GM12878 (cell line): Measurements from ENCODE around the gene MXI1. TPM values are rescaled to one million over a fixed set of nuclear protein-coding genes. Genes with fewer than 3 reads are reported as not detected.

ENCODE experiments used
- ATAC-seq: fragments of 200-7000 bp; cut with Tn5 transposase; 3 replicates; pipeline ENCODE4 v1.9.1; 2020; ENCODE audit warnings: mild to moderate bottlenecking, moderate library complexity
- BruUV-seq: library from RNA; stranded (reverse); fragments of 400-500 nt; replicated peaks from 2 replicates; lab custom pipeline; 2021; lab: Mats Ljungman, UMichigan
- CTCF ChIA-PET: fragments of 300-600 bp; sonication (Branson Sonifier 250); formaldehyde crosslinking; extraction: SDS; loops from one replicate; lab custom pipeline; 2021; ENCODE audit warnings: inconsistent platforms; lab: Yijun Ruan, JAX
- POLR2A ChIA-PET: fragments of 350-600 bp; formaldehyde crosslinking; extraction: SDS; loops from one replicate; lab custom pipeline; 2021; ENCODE audit warnings: inconsistent platforms; lab: Charles Lee
- RAD21 ChIA-PET: fragments of 300-600 bp; sonication (Branson Sonifier 250); formaldehyde crosslinking; loops from one replicate; lab custom pipeline; 2023; ENCODE audit warnings: antibody characterized with exemption; ENCODE audit not compliant: unreplicated experiment; lab: Charles Lee
- SMC1A ChIA-PET: fragments of 300-600 bp; sonication (Branson Sonifier 250); formaldehyde crosslinking; loops from one replicate; lab custom pipeline; 2023; ENCODE audit not compliant: unreplicated experiment, uncharacterized antibody; lab: Charles Lee
- DNase-seq: peaks from one replicate; pipeline ENCODE4 v3.0.0-alpha.2; 2011; ENCODE audit warnings: low read depth, low spot score
- FAIRE-seq: peaks from 3 replicates; lab custom pipeline; 2011; peaks lifted over from hg19 to GRCh38; lab: Jason Lieb, UNC
- H2AFZ ChIP-seq: 2 replicates; pipeline ENCODE4 v1.6.0; 2011; ENCODE audit warnings: low read depth, low read length, control low read depth; ENCODE audit not compliant: control insufficient read depth
- H3K27ac ChIP-seq: 2 replicates; pipeline ENCODE4 v1.5.1; 2011; ENCODE audit warnings: control low read depth; ENCODE audit not compliant: control insufficient read depth, insufficient read depth
- H3K27me3 ChIP-seq, 2 experiments: replicated peaks in 1 of 2; 2 replicates each; pipeline versions ENCODE4 v1.6.0 to v1.6.1; 2011; ENCODE audit warnings: low read length in 1 of 2; ENCODE audit not compliant: control insufficient read depth in 2 of 2, insufficient read depth in 2 of 2
- H3K36me3 ChIP-seq, 2 experiments: 2 replicates each; pipeline ENCODE4 v1.5.1; 2011; ENCODE audit warnings: low read length in 1 of 2; ENCODE audit not compliant: control insufficient read depth in 2 of 2, insufficient read depth in 2 of 2
- H3K4me1 ChIP-seq: 2 replicates; pipeline ENCODE4 v1.6.1; 2011; ENCODE audit warnings: mild to moderate bottlenecking, low read length, moderate library complexity, mixed read lengths; ENCODE audit not compliant: control insufficient read depth, insufficient read depth
- H3K4me2 ChIP-seq: 2 replicates; pipeline ENCODE4 v1.6.0; 2011; ENCODE audit warnings: control low read depth; ENCODE audit not compliant: control insufficient read depth, insufficient read depth
- H3K4me3 ChIP-seq: fragments of 200-600 bp; sonication (generic); 2 replicates; pipeline ENCODE4 v1.5.1; 2016
- H3K79me2 ChIP-seq: 2 replicates; pipeline ENCODE4 v1.6.0; 2011; ENCODE audit warnings: low read length; ENCODE audit not compliant: control insufficient read depth, insufficient read depth
- H3K9ac ChIP-seq: 2 replicates; pipeline ENCODE4 v1.8.0; 2011; ENCODE audit warnings: low read length, control low read depth, mixed read lengths; ENCODE audit not compliant: control insufficient read depth, insufficient read depth
- H3K9me3 ChIP-seq: replicated peaks from 3 replicates; pipeline ENCODE4 v1.5.1; 2011; ENCODE audit warnings: mild to moderate bottlenecking, low read length; ENCODE audit not compliant: control insufficient read depth, insufficient read depth
- H4K20me1 ChIP-seq: 2 replicates; pipeline ENCODE4 v1.6.0; 2011; ENCODE audit not compliant: control insufficient read depth, insufficient read depth
- CHD4 ChIP-seq: fragments of 200-600 bp; sonication (generic); IDR thresholded peaks from 2 replicates; pipeline ENCODE4 v1.6.1; 2016; ENCODE audit warnings: mild to moderate bottlenecking
- GATAD2B ChIP-seq: fragments of 450-650 bp; conservative IDR thresholded peaks from 2 replicates; pipeline ENCODE4 v1.6.1; 2017; ENCODE audit warnings: low read depth, mild to moderate bottlenecking, moderate library complexity
- IKZF1 ChIP-seq: fragments of 450-650 bp; conservative IDR thresholded peaks from 2 replicates; pipeline ENCODE4 v1.6.1; 2017; ENCODE audit warnings: antibody characterized with exemption, mild to moderate bottlenecking
- NFYA ChIP-seq: IDR thresholded peaks from 2 replicates; pipeline ENCODE4 v1.6.1; 2011; ENCODE audit warnings: low read depth, mild to moderate bottlenecking, low read length, improper control_type of control experiment, borderline replicate concordance
- NFYB ChIP-seq: IDR thresholded peaks from 2 replicates; pipeline ENCODE4 v1.6.1; 2011; ENCODE audit warnings: low read depth, mild to moderate bottlenecking, low read length, improper control_type of control experiment, moderate library complexity; ENCODE audit not compliant: insufficient read depth
- ZNF24 ChIP-seq: fragments of 450-650 bp; IDR thresholded peaks from 2 replicates; pipeline ENCODE4 v1.6.1; 2017; ENCODE audit warnings: antibody characterized with exemption, mild to moderate bottlenecking
- WGBS: methylation state at CpG from one replicate; pipeline ENCODE4 v1.1.6; 2016; ENCODE audit warnings: low lambda C conversion rate; ENCODE audit not compliant: insufficient replicate concordance, insufficient coverage; ENCODE audit errors: missing lambda C conversion rate; 5-methylcytosine and 5-hydroxymethylcytosine counted together
- in situ Hi-C: fragments of 300-500 bp; cut with MboI; formaldehyde crosslinking; loops from 9 replicates; pipeline ENCODE4 v1.14.3; 2018; ENCODE audit warnings: mixed read lengths
- intact Hi-C: fragments of 100-400 bp; cut with micrococcal nuclease; formaldehyde crosslinking; loops from one replicate; pipeline ENCODE4 v1.14.2; 2022; ENCODE audit not compliant: unreplicated experiment
- polyA plus RNA-seq, 11 experiments: library from polyadenylated mRNA; depleted of rRNA in 4 of 11; unstranded in 6 of 11; stranded (reverse) in 5 of 11; fragments of >200 nt; fragmentation: Nextera tagmentation in 4 of 11; fragmentation: Illumina TruSeq in 1 of 11; extraction: Ambion mirVana in 4 of 11; extraction: Trizol in 1 of 11; gene quantifications; 1 replicate in 1 of 11; 2 replicates in 10 of 11; pipeline versions ENCODE4 v1.2.1 to v1.2.3, GENCODE V29; 2011 to 2016; ENCODE audit warnings: inconsistent platforms in 2 of 11, missing spikeins in 2 of 11, low read depth in 1 of 11
- total RNA-seq, 4 experiments: library from RNA; depleted of rRNA in 3 of 4; stranded (reverse); fragments of >200 nt in 3 of 4; fragmentation: Illumina TruSeq in 1 of 4; extraction: Trizol in 1 of 4; gene quantifications; 2 replicates each; pipeline versions ENCODE4 v1.2.1 to v1.2.3, GENCODE V29; 2013 to 2021
- TF ChIP-seq, protein P1 (sequence below): fragments of 450-650 bp; formaldehyde crosslinking; IDR thresholded peaks from 2 replicates; pipeline ENCODE4 v1.5.0; 2022; ENCODE audit warnings: mild to moderate bottlenecking, missing genetic modification characterization
- TF ChIP-seq, protein P2 (sequence below): IDR thresholded peaks from 2 replicates; pipeline ENCODE4 v1.6.1; 2011; ENCODE audit warnings: borderline replicate concordance, low read depth, mild to moderate bottlenecking, moderate library complexity, low read length; ENCODE audit not compliant: insufficient read depth, poor library complexity, severe bottlenecking
- TF ChIP-seq, protein P3 (sequence below): IDR thresholded peaks from 2 replicates; pipeline ENCODE4 v1.6.1; 2011; ENCODE audit warnings: borderline replicate concordance, low read depth, mild to moderate bottlenecking, moderate library complexity, mixed read lengths, low read length; ENCODE audit not compliant: insufficient read depth; ENCODE audit errors: extremely low read length

Gene MXI1
- total and polyA plus RNA-seq, 10 of the 15 experiments (the other 5 are each of a cell fraction or from before 2014, with no cell fraction given): 0.23 to 8.0 (median 0.41) TPM

DNA sequence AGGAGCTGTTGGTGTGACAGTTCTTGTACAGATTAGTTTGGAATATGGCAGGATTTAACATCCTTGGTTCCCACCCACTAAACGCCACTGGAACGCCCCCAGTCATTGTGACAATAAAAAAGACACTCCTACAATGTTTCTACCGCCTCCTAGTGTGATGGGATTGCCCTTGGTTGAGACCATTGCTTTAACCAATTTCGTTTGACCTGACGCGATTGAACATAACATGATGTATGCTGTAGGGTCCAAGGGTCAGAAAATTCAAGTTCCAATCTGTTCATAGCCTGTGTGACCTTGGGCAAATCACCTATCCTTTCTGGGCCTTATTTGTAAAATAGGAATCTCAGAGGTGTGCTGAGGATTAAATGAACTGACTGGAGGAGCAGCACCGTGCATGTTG is 12.5 kb downstream of the MXI1 start:
- no peak overlapping the region for H2AFZ ChIP-seq
- peaks cover 6% of the 10 kb centered on the region; the same call in 1 of the 2 replicates for H3K4me1 ChIP-seq
- in situ Hi-C loops: loop anchor here (5.0 kb wide), 1 partner anchor 83 kb away; no protein-coding TSS in a partner anchor
- TF ChIP-seq GATAD2B (no peak), CHD4 (no peak), NFYB (no peak)
- peaks cover 3% of the 10 kb centered on the region in 2 experiments; a peak in 2 of 4 replicates for H3K27me3 ChIP-seq
- 87% methylated on average over 7 of the region's 7 CpGs for WGBS
- H3K27ac ChIP-seq: no peak overlapping the region
- no peaks in the 10 kb centered on the region for H3K36me3 ChIP-seq
- no peak for ATAC-seq
- POLR2A ChIA-PET: interaction anchor here (1.6 kb wide), 1 partner anchor 9 kb away, joined by 6 read pairs; no protein-coding TSS in a partner anchor
- no TSS peak for BruUV-seq
- H3K4me2 ChIP-seq: no peak overlapping the region
- no peaks in the 10 kb centered on the region for H3K79me2 ChIP-seq
- CTCF ChIA-PET: interaction anchor here (1.5 to 6.1 kb wide), 3 partner anchors 10 to 82 kb away, joined by 6 to 62 read pairs (median 32); partner anchors contain the start of gene MXI1
- no peaks in the 10 kb centered on the region for H4K20me1 ChIP-seq
- RAD21 ChIA-PET: no interaction called here
- DNase-seq: no peak
- intact Hi-C loops: loop anchor here (2.0 to 10.0 kb wide), 2 partner anchors 81 to 335 kb away; no protein-coding TSS in a partner anchor
- H3K9ac ChIP-seq: no peak overlapping the region
- no peak overlapping the region for H3K4me3 ChIP-seq
- FAIRE-seq: no peak
- no peaks in the 10 kb centered on the region; the same call in 2 of the 3 replicates for H3K9me3 ChIP-seq
- SMC1A ChIA-PET: interaction anchor here (1.1 to 7.5 kb wide), 4 partner anchors 11 to 76 kb away, joined by 3 to 67 read pairs (median 4); partner anchors contain the start of gene MXI1

DNA sequence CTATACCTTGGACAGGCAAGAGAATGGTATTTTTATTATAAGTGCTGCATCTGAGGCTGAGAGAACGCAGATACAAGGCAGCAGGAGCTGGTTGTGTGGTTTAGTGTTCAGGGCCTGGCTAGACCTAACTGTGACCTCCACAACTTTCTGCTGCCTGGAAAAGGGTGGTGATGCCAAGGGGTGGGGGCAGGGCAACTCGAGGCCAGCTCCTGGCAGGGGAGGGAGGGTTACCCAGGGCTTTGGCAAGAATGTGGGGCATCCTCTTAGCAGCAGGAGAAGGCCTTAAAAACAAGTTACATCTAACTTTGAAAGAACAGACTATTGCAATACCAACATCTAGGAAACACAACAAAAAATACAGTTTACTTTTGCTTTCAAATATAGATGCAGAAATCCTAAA is 13.0 kb downstream of the MXI1 start:
- RAD21 ChIA-PET: no interaction called here
- FAIRE-seq (no peak), DNase-seq (no peak), ATAC-seq (no peak)
- no peak overlapping the region for H2AFZ ChIP-seq
- no peak overlapping the region for H3K4me3 ChIP-seq
- POLR2A ChIA-PET: interaction anchor here (1.6 kb wide), 1 partner anchor 10 kb away, joined by 6 read pairs; no protein-coding TSS in a partner anchor
- H3K9ac ChIP-seq: no peak overlapping the region
- H3K36me3 ChIP-seq: no peaks in the 10 kb centered on the region
- in situ Hi-C loops (loop anchor here (5.0 kb wide), 1 partner anchor 83 kb away; no protein-coding TSS in a partner anchor), intact Hi-C loops (loop anchor here (2.0 to 10.0 kb wide), 2 partner anchors 82 to 336 kb away; no protein-coding TSS in a partner anchor)
- no peak overlapping the region for H3K4me2 ChIP-seq
- CTCF ChIA-PET: interaction anchor here (5.2 to 6.1 kb wide), 2 partner anchors 11 to 82 kb away, joined by 32 to 62 read pairs; partner anchors contain the start of gene MXI1
- peaks cover 4% of the 10 kb centered on the region for H3K4me1 ChIP-seq
- H3K27me3 ChIP-seq: peaks cover 1 to 3% of the 10 kb centered on the region in 2 experiments; a peak in 1 of 4 replicates
- H4K20me1 ChIP-seq: no peaks in the 10 kb centered on the region
- H3K79me2 ChIP-seq: no peaks in the 10 kb centered on the region
- H3K27ac ChIP-seq: no peak overlapping the region
- SMC1A ChIA-PET: interaction anchor here (1.8 to 7.5 kb wide), 3 partner anchors 11 to 58 kb away, joined by 4 to 67 read pairs (median 7); partner anchors contain the start of gene MXI1
- BruUV-seq: no TSS peak
- WGBS: 26% methylated on average over 2 of the region's 2 CpGs
- no peaks in the 10 kb centered on the region; the same call in 2 of the 3 replicates for H3K9me3 ChIP-seq
- TF ChIP-seq ZNF24 (no peak), NFYA (no peak), GATAD2B (no peak), IKZF1 (no peak)
- TF ChIP-seq, protein P1, sequence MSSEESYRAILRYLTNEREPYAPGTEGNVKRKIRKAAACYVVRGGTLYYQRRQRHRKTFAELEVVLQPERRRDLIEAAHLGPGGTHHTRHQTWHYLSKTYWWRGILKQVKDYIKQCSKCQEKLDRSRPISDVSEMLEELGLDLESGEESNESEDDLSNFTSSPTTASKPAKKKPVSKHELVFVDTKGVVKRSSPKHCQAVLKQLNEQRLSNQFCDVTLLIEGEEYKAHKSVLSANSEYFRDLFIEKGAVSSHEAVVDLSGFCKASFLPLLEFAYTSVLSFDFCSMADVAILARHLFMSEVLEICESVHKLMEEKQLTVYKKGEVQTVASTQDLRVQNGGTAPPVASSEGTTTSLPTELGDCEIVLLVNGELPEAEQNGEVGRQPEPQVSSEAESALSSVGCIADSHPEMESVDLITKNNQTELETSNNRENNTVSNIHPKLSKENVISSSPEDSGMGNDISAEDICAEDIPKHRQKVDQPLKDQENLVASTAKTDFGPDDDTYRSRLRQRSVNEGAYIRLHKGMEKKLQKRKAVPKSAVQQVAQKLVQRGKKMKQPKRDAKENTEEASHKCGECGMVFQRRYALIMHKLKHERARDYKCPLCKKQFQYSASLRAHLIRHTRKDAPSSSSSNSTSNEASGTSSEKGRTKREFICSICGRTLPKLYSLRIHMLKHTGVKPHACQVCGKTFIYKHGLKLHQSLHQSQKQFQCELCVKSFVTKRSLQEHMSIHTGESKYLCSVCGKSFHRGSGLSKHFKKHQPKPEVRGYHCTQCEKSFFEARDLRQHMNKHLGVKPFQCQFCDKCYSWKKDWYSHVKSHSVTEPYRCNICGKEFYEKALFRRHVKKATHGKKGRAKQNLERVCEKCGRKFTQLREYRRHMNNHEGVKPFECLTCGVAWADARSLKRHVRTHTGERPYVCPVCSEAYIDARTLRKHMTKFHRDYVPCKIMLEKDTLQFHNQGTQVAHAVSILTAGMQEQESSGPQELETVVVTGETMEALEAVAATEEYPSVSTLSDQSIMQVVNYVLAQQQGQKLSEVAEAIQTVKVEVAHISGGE (CRISPR knock-in tag): no peak
- TF ChIP-seq, protein P2, sequence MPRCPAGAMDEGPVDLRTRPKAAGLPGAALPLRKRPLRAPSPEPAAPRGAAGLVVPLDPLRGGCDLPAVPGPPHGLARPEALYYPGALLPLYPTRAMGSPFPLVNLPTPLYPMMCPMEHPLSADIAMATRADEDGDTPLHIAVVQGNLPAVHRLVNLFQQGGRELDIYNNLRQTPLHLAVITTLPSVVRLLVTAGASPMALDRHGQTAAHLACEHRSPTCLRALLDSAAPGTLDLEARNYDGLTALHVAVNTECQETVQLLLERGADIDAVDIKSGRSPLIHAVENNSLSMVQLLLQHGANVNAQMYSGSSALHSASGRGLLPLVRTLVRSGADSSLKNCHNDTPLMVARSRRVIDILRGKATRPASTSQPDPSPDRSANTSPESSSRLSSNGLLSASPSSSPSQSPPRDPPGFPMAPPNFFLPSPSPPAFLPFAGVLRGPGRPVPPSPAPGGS: no peak
- TF ChIP-seq, protein P3, sequence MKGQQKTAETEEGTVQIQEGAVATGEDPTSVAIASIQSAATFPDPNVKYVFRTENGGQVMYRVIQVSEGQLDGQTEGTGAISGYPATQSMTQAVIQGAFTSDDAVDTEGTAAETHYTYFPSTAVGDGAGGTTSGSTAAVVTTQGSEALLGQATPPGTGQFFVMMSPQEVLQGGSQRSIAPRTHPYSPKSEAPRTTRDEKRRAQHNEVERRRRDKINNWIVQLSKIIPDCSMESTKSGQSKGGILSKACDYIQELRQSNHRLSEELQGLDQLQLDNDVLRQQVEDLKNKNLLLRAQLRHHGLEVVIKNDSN: no peak
